Thyroid gland (tissue), 4 donors: Measurements from ENCODE around the gene SORL1-AS1.

Experiments used
- POLR2A ChIP-seq, 2 donors: fragments of 450-650 bp; IDR thresholded peaks; one replicate each; pipeline ENCODE4 v1.6.1; 2017; ENCODE audit warnings: antibody characterized with exemption in 2 of 2, mild to moderate bottlenecking in 2 of 2, moderate library complexity in 1 of 2
- TF ChIP-seq, protein P1 (sequence below), 6 experiments: fragments of 200-600 bp in 3 of 6; fragments of 450-650 bp in 3 of 6; sonication (generic) in 3 of 6; IDR thresholded peaks; one replicate each; pipeline ENCODE4 v1.5.1; 2016 to 2019; ENCODE audit warnings: antibody characterized with exemption in 6 of 6, mild to moderate bottlenecking in 2 of 6, inconsistent platforms in 1 of 6, moderate library complexity in 1 of 6

- TF ChIP-seq, protein P1, sequence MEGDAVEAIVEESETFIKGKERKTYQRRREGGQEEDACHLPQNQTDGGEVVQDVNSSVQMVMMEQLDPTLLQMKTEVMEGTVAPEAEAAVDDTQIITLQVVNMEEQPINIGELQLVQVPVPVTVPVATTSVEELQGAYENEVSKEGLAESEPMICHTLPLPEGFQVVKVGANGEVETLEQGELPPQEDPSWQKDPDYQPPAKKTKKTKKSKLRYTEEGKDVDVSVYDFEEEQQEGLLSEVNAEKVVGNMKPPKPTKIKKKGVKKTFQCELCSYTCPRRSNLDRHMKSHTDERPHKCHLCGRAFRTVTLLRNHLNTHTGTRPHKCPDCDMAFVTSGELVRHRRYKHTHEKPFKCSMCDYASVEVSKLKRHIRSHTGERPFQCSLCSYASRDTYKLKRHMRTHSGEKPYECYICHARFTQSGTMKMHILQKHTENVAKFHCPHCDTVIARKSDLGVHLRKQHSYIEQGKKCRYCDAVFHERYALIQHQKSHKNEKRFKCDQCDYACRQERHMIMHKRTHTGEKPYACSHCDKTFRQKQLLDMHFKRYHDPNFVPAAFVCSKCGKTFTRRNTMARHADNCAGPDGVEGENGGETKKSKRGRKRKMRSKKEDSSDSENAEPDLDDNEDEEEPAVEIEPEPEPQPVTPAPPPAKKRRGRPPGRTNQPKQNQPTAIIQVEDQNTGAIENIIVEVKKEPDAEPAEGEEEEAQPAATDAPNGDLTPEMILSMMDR (IDR thresholded peaks at IDR 0.05), result no peak
- TF ChIP-seq POLR2A (IDR thresholded peaks at IDR 0.05), result no peak
Measured at GRCh38 chr11:121415856-121416255, 36.9 kb downstream of the SORL1-AS1 start.
